Midbrain (tissue), 1 donor: Measurements from ENCODE around the gene MMP13.
"Not testable (repeated sequence)": the region's sequence is repeated elsewhere in the genome, so short reads cannot be mapped to it uniquely, and the experiment has no call there.

ENCODE experiments used
- DNase-seq: peaks from one replicate; lab custom pipeline; 2025; lab: John Stamatoyannopoulos, UW

MMP13 gene

GRCh38 chr11:102955624-102956023 lies at the start of gene MMP13:
Gene MMP13, minus strand, starts transcription at chr11:102955732. Its CDS starts 27 bp downstream, at chr11:102955705.
- DNase-seq = no peak

GRCh38 chr11:103004234-103004633 lies 48.7 kb upstream of the MMP13 start:
- not testable (repeated sequence) for DNase-seq

GRCh38 chr11:102994105-102994504 lies 38.6 kb upstream of the MMP13 start:
- DNase-seq = no peak

- no peak for DNase-seq
Measured at GRCh38 chr11:102991776-102992175, 36.2 kb upstream of the MMP13 start.

- no peak for DNase-seq
Measured at GRCh38 chr11:102990145-102990544, 34.6 kb upstream of the MMP13 start.

- no peak for DNase-seq
Measured at GRCh38 chr11:102989379-102990047, 34.0 kb upstream of the MMP13 start.

GRCh38 chr11:102986815-102987214 lies 31.3 kb upstream of the MMP13 start:
- DNase-seq = no peak

GRCh38 chr11:102985850-102986249 lies 30.3 kb upstream of the MMP13 start:
- DNase-seq = no peak

GRCh38 chr11:102983486-102983885 lies 28.0 kb upstream of the MMP13 start:
- DNase-seq = no peak

- no peak for DNase-seq
Measured at GRCh38 chr11:102981324-102981910, 25.9 kb upstream of the MMP13 start.

- no peak for DNase-seq
Measured at GRCh38 chr11:102974552-102975280, 19.2 kb upstream of the MMP13 start.

- DNase-seq = not testable (repeated sequence)
Measured at GRCh38 chr11:102973698-102974097, 18.2 kb upstream of the MMP13 start.

- DNase-seq = no peak
Measured at GRCh38 chr11:102972853-102973252, 17.3 kb upstream of the MMP13 start.

- no peak for DNase-seq
Measured at GRCh38 chr11:102971766-102972165, 16.2 kb upstream of the MMP13 start.

- DNase-seq = no peak
Measured at GRCh38 chr11:102967497-102967896, 12.0 kb upstream of the MMP13 start.

- DNase-seq = no peak
Measured at GRCh38 chr11:102966011-102966410, 10.5 kb upstream of the MMP13 start.

- DNase-seq = no peak
Measured at GRCh38 chr11:102964867-102965266, 9.3 kb upstream of the MMP13 start.

GRCh38 chr11:102957953-102958352 lies 2.4 kb upstream of the MMP13 start:
- no peak for DNase-seq

GRCh38 chr11:102950622-102951081 lies 4.9 kb downstream of the MMP13 start:
- no peak for DNase-seq

GRCh38 chr11:102946237-102946636 lies 9.3 kb downstream of the MMP13 start:
- DNase-seq = no peak

- peak; percentile 45 for DNase-seq
Measured at GRCh38 chr11:102940714-102941588, 14.6 kb downstream of the MMP13 start.
